Fibroblast of skin of scalp (primary cell): ENCODE measurements around the gene SLC25A13.

Source experiments
- DNase-seq: peaks from one replicate; pipeline ENCODE4 v3.0.0-alpha.2; 2013

The SLC25A13 gene

GRCh38 chr7:96144260-96144526 is 177.7 kb downstream of the SLC25A13 start:
- DNase-seq = no peak

DNA sequence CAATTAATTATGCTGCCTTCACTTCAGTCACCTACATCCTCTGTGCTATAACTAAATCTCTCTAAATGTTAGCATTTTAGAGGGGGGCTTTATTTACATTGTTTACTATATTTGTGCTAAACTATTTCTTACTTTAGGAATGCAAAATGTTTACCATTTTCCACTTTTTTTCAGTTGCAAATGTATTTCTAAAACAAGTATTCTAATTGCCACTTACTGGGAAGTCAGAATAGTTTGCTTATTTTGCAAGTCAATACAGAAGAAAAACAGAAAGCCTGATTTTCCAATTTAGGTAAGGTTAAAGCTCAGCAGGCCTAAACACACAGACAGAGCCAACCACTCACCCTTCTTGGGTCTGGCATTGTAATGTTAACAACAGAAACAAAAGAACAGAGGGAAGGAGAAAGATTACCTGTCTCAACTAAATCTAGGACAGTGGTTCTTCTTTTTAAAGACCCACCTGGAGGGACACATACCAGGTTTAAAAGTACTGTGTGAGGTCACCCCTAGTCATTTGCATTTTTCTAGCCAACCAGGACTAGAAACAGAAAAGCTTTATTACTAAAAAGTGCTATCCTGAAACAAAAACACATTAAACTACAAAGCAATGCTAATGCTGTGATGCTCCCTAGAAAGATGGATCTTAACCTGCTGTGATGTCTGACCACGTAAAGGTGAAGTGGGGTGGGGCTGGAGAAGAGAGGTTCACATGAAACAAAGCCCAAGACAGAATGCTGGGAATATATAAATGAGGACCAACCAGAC is 178.2 kb downstream of the SLC25A13 start:
- DNase-seq = no peak

DNA sequence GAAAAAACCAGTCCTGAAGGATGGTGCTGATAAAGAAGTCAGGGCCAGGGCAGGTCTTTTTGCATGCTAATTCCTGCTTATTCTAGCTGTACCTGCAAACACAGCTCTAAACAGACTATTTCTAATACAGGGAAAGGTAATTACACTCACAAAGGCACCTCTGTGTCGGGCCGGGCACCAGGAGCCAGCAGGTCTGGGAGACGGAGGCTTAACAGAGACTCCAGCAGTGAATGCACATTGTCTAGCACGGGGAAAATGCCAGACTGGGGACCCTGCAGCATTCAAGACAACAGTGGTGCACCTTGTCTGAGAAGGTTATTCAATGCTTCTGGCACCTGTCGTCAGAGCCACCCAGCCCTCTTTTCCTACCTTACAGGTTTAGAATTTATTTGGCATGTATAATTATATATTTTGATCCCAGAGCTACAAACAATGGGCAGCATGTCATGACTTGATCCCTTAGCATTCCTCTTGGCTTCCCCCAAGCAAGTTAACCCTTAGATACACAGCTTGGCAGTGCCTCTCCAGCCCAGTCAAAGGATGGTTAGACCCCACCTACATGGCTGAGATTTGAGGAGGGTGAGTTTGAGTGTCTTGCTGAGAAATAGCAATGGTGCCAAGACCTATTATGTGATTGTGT is 185.2 kb downstream of the SLC25A13 start:
- DNase-seq = no peak

DNA sequence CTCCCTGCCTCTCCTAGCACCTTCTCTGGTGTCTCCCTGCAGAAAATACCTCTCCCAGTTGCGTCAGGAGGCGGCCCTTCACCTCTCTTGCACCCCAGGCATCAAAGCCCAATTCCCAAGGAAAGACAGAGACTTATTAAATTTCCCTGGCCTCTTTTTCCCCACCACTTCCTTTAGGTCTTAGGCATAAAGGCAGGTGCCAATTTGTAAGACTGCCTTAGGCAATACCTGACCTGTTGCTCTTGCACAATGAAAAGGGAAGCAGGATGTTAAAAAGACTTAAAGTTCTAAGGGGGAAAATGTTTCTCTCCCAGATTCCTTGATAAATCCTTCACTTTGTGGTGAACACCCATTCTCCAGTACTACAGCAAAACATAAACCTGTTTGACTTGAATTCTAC is 186.7 kb downstream of the SLC25A13 start:
- no peak for DNase-seq

DNA sequence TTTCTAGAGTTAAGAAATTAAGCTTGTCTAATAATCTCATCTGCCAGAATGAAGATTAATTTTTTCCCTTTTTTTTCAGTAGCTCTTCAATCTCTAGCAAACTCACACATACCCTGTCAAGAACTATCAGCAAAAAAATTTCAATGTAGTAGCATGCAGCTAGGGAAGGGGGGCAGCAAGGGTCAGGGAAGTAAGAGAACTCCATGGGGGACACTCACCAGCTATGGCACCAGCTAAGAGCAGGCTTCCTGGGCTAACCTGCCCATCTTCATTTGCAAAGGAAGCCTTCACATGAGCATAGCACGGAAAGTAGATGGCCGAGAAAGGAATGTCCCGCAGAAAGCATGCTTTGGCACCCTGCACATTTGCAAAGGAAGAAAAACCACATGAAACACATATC is 190.4 kb downstream of the SLC25A13 start:
- no peak for DNase-seq

- peak; percentile 15 for DNase-seq
These were observed 194.2 kb downstream of the SLC25A13 start for GRCh38 chr7:96127746-96128145.

DNA sequence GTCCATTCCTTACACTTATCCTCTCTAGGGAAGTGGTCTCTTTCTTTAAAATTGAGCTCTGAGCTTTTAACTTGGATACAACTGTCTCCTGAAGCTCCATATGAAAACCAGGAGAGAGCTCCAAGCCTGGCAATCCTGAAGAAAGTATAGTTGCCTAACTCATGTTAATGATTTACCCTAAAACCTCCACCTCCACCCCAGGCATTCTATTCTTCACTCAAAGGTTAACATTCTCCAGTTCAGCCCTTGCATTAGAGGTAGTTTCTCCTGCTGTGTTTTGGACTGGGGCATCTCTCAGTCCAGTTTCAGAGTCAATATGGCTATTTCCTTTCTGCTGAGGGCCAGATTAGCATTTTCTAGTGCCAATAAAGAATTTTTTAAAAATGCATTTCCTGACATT is 195.5 kb downstream of the SLC25A13 start:
- DNase-seq = no peak

DNA sequence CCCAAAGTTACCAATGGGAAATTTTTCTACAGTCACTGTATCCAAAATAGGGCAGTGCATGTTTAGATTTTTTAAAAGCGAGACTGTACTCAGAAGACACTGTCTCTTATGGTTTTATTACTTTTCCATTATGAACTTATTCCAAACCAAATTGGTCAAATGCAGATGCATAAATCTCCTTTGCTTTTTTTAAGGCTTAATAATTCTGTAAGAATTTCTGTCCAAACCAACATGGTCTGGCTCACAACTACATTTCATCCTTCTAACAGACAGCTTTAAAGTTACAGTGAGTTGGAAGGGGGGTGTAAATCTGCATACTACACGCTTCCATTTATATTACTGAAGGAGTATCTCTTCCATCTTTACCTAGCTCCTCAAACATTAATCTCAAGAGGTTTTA is 199.2 kb downstream of the SLC25A13 start:
- no peak for DNase-seq

- DNase-seq = no peak
These were observed 200.1 kb downstream of the SLC25A13 start for GRCh38 chr7:96121752-96122151.

GRCh38 chr7:96120445-96121225 is 201.3 kb downstream of the SLC25A13 start:
- DNase-seq = peak; percentile 18

GRCh38 chr7:96118449-96119001 is 203.4 kb downstream of the SLC25A13 start:
- peak; percentile 44 for DNase-seq

DNA sequence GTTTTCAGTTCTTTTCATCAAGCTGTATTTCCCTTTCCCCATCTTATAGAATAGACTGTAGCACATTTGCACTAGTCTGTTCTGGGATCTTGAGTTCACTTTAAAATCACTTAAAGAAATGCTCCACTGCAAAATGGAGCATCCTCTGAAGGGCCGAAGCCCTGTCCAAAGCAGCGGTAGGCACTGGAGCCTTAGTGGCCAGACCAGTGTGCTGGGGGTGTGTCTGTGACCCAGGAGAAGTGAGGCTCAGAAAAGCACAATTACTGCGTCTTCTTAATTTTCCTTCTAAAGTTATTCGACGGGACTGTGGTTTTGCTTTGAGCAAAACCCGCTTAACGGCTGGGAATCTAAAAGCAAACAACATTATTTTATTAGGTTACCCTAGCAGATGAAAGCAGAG is 205.7 kb downstream of the SLC25A13 start:
- DNase-seq = no peak

DNA sequence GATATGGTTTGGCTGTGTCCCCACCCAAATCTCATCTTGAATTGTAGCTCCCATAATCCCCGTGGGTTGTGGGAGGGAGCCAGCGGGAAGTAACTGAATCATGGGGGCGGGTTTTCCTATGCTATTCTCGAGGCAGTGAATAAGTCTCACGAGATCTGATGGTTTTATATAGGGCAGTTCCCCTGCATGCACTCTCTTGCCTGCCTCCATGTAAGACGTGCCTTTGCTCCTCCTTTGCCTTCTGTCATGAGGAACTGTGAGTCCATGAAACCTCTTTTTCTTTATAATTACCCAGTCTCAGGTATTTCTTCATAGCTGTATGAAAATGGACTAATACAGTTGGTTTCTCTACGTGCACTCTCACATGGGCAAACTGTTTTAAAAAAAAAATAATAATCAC is 207.7 kb downstream of the SLC25A13 start:
- no peak for DNase-seq

GRCh38 chr7:96111405-96111804 is 210.5 kb downstream of the SLC25A13 start:
- DNase-seq = no peak

DNA sequence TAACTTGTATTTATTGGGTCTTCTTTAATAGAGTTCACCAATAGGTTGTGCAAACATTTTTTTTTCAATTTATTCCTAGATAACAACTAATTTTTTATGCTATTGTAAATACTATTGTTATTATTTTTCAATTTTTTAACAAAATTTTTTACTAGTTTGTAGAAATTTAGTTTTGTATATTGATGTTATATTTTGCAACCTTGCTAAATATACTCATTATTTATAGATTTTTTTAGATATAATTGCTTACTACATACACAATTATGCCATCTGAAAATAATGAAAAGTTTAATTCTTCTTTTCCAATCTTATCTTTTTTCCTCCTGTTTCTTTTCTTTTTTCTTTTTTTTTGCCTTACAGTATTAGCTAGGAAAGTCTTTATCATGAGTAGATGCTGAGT is 216.9 kb downstream of the SLC25A13 start:
- DNase-seq = no peak

DNA sequence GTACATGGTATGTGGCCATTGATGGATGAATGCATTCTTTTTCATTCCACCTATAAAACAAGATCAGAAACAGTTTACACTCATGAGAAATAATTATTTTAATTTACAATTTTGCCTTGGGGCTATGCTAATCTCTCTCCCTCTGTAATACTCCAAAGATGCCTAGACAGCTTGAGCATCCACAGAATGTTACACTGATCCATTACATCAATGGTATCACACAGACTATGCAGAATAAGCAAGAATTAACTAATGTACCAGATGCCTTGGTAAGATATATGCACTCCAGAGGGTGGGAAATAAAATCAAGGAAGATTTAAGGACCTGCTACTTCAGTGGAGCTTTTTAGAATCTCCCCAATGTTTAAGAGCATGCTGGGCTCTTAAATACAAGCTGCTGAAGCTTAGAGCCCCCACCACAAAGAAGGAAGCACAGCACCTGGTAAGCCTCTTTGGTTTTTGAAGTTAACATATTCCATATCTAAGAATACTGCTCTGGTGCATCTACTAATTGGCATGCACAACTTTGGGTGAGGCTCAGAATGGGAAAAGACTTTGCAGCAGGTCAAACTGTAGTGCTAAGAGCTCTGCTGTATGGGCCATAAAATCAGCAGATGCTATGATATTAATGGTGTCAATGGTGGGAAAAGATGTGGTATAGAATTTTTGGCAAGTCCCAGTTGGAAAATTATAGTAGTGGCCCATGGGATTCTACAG is 219.6 kb downstream of the SLC25A13 start:
- no peak for DNase-seq

GRCh38 chr7:96100737-96101136 is 221.2 kb downstream of the SLC25A13 start:
- DNase-seq = no peak

- peak; percentile 61 for DNase-seq
These were observed 224.1 kb downstream of the SLC25A13 start for GRCh38 chr7:96097835-96098234.

DNA sequence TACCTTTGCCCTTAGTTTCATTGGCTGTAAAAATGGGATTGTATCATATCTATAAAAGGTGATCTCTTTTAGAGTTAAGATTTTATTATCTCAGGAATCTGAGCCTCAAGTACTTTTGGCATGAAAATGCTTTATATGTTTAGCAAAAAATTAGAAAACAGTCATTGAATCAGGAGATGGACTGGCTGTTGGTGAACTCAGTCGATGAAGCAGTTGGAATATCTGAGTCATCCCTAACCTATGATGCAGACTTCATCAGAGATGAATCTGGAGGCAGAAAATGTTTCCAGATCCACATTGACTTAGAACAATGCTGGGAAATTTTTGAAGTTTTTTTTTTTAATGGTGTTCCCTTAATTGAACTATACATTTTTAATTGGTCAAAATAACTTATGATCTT is 228.5 kb downstream of the SLC25A13 start:
- DNase-seq = peak; percentile 71

- DNase-seq = no peak
These were observed 231.1 kb downstream of the SLC25A13 start for GRCh38 chr7:96090756-96091155.

DNA sequence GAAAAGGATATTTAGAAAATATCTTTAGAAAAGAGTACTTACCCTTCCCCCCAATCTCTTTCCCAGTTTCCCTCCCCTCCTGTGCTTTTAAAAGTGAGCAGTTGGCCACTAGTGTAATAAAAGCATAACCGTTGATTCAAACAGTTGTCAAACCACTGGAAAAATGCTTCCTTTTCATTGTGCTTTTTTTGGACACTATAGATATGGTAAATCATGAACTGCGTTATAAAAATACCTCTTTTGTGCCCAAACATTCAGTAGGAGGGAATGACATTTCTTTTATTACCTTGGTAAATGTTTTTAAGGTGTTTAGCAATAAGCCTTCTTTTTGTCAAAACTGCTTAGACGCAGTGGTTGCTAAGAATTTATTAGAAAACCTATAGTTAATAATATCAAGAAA is 232.4 kb downstream of the SLC25A13 start:
- DNase-seq = no peak

DNA sequence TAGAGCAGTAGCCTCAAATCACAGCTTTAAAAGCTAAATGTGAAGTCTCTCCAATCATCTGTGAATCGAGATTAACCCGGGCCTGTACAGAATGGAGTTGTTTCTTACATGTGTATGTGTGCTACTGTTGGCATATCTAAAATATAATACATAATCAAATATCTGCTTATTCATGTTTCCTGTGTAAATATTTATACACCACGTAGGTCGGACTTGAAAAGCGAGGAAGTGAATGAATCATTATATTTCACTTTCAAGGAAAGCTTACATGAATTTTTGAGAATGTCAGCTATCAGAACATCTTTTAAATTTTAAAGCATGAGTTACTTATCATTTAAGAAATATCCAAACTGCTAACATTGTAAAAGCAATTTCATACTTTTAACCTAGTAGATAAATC is 233.3 kb downstream of the SLC25A13 start:
- DNase-seq = no peak

GRCh38 chr7:96085953-96086352 is 235.9 kb downstream of the SLC25A13 start:
- DNase-seq = no peak
